ENCODE measurements around the gene COL6A1.
"Not testable (repeated sequence)": the region's sequence is repeated elsewhere in the genome, so short reads cannot be mapped to it uniquely, and the experiment has no call there.

The COL6A1 gene

DNA sequence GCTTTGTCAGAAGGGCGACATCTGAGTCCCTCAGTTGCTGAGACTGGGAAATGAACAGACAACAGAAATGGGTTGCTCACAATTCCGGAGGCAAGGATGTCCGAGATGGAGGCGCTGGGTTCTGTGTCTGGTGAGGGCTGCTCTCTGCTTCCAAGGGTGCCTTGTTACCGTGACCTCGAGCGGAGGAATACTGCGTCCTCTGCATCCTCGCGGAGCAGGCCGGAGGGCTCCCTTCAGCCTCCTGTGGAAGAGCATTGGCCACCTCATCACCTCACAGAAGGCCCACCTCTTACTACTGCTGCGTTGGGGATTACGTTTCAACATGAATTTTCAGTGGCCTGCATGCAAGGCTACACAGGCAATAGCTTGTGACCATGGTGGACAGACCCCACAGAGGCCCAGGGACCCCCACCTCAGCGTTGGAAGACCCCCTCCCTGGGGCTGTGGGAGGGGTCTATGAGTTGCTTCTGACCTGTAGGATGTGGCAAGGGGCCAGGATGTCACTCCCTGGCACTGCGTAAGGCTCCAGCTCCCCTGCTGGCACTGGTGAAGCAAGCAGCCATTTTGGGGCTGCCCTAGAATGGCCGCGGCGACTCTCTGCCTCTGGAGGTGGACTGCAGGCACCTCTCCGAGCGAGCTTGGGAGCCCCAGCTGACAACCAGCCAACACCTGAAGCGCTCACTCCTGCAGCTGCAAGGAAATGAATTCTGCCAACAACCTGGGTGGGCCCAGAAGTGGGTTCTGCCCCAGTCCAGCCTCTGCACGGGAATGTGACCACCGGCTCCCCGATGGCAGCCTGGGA, 36.3 kb upstream of the COL6A1 start:
- no peak for DNase-seq

DNA sequence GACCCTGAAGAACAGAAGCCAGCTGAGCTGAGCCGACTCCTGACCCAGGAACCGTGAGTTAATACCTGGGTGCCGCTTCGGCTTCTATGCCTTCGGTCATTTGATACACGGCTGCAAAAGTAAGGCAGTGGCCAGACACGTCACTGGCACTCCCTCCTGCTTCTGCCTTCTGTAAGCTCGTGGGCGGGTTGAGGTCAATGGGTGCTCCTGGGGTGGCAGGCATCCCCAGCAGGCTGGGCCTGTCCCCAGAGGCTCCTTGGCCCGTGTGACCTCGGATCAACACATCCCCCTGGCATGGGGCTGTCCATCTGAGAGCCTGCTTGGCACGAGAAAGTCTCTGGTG, 35.7 kb upstream of the COL6A1 start:
- DNase-seq: no peak

DNA sequence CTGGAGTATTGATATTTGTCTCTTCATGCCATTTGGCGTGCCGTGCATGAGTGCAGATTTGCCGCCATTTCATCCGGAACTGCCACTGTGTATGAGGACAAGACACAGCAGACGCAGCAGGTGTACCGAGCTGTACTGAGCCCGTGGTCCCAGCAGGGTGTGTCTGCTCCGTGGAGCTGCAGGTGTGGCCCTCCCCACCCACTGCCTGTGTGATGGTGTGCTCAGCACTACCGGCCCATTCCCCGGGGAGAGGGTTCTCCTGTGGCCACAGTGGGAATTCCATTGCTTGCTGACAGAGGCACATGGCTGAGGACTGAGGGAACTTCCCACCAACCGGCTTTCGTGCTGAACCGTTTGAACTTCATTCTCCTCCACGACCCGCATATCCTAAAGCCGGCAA, 34.3 kb upstream of the COL6A1 start:
- no peak for DNase-seq

DNA sequence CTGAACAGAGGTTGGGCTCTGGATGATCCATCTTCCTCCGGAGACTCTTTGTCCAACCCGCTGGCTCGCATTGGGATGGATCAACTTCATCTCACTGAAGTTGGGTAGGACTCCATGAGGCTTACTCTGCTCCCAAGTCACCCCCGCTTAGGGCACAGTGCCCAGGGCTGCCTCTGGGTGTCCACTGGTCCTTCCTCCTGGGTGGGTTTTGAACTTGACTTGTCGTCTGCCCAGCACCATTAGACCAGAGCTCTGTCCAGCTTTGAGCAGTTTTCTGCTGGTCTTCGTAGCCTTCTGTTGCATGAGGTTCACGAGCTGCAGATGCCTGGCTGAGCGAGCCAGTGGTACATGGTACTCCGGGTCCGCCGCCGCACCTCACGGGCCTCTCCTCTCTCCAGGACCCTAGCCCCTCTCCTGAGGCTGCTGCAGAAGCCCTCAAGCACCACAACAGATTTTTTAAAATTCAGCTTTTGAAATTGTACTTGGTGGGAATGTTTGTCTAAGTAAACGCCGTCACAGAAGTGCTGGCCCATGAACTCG, 33.8 kb upstream of the COL6A1 start:
- DNase-seq: no peak

DNA sequence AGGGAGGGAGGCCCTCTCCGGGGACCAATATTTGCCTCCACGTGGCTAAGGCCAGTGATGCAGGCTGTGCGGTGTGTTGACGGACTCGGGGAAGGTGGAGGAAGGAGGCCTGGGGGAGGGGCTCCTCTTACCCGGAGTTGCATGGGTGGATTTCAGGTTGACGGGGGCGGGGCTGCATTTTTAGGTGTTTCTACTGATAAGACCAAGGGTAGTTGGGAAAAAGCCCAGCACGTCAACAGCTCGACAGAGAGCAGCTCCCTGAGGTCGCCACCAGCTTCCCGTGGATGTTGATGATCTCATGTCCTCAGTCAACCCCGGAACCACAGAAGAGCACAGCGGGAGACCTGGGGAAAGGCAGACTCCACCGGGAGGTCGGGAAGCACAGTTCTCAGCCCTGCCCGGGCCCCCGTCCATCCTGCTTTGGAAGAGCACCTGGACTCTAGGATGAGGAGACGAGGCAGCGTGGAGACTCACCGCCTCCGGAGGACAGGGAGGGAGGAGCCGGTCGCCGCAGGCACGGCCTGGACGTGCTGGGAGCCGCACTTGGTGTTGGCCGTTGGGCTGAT, 32.9 kb upstream of the COL6A1 start:
- no peak for DNase-seq

DNA sequence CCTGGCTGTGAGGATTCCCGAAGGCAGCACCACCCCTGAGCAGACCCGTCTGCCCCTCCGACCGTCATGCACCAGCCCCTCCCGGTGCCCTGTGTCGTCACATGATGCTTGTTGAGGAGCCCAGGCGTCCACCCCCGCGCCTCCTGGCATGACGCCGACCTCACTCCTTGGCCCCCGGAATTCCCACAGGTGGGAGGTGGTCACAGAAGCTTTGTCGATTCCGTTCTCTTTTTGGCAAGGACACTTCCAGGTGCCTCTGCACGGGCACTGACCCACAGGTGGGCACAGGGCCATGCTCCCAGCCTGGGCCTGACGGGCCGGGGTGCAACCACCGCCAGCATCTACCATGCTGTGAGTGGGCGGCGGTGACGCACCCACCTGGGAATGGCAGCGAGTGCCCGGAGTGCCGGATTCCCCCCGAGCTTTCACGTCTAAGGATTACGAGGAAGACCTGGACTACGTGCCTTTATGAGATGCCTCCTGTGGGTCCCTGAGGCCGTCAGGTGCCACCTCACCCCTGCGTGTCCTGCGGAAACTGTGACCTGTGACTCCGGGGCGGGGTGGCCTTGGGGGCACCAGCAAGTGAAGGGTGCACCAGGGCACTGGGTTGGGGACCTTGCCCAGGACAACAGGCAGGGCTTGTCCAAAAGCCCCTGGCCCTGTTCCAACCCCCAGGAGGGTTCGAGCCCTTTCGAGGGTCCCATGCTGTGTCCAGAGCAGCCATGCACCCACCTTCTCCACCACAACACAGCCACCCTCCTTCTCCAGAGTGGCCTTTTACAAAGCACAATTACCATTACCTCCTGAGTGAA, 31.4 kb upstream of the COL6A1 start:
- no peak for DNase-seq

DNA sequence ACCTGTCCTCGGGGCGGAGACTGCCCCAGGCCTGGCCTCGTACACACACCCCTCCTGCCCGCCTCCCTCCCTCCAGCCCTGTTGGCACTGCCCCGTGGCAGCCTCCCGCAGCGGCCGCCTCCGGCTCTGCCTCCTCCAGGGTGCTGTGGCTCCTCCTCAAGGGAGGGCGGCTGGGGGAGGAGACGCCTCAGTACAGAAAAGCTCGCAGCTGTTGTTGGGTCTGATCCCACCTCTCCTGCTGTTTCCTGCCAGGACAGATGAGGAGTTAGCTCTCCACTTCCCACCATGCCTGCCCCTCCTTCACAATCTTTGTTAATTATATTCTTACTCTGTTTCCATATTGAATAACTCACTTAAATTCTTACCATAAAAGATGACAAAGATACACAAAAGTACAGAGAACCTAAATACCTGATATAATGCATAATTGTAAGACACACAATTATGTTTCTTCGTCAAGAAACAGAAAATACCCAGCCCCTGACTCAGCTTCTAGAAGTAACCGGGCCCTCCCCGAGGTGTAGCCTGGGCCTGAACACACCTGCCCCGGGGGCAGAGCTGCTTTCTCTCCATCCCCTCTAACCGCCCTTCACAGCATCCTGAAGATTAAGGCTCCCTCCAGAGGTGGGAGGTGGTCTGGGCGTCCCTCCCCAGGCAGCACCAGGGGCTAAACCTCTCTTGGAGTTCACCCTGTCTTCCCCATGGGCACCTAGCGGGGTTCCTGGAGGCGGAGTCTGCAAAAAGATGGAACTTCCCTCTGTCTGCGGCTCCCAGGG, 30.6 kb upstream of the COL6A1 start:
- no peak for DNase-seq

DNA sequence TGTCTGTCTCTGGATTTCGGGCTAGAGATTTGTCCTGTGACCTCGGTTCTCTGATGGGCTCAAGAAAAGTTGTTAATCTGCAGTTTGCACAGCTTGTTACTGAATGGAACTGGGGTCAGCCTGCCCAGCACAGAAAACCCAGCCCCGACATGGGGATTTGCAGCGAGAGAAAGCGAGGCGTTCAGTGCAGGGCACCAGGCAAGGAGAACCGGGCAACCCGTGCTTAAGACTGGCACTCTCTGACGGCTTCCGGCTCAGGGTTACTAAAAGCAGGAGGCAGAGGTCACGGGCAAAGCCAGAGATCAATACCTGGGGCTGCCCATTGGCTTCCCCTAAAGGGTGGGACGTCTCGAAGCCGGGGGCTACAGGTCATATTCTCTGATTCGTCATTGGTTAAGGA, 29.9 kb upstream of the COL6A1 start:
- DNase-seq: no peak

DNA sequence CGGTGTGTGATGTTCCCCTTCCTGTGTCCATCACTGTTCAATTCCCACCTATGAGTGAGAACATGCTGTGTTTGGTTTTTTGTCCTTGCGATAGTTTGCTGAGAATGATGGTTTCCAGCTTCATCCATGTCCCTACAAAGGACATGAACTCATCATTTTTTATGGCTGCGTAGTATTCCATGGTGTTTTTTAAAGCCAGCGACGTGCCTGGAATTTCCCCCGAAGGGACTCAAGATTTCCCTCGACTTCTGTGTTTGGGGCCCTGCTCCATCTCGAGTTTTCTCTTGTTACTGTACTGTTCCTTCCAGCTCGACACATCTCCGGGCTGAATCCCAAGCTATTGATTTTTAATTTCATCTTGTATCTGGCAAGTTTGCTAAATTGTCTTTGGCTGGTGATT, 29.0 kb upstream of the COL6A1 start:
- not testable (repeated sequence) for DNase-seq

DNA sequence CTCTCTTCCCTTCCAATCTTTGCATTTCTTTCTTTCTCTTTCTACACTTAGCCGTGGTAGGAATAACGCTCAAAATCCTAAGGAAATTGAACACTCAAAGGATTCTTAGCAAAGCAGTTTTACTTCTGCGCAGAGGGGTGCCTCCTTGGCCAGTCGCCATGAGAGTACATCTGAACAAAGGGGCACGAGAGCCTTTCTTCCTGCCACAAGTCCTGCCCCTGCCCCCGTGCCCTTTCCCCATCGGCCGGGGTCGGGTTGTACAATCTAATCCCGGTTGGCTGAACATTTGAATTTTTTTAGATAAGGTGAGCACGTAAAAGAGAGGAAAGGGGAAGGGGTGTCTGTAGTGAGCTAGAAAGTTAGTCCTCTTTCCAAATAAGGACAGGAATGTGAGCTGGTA, 28.6 kb upstream of the COL6A1 start:
- no peak for DNase-seq

DNA sequence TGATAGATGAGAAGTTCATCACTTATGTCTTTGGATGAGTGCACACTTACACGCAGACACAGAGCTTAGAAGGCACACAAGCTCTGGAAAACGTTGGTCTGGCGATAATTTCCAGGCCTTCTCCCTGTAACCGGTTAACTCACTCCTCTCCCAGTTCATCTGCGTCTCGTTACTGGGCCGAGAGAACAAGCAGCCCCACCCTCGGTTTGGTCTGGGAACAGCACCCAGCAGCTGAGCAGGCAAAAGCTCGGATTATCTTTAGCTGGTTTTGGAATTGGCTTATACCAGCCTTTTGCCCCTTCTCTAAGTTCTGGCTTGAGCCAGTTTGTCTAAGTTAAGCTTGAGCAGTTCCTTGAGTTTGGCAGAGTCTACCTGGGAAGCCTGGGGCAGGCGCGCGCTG, 27.3 kb upstream of the COL6A1 start:
- DNase-seq: no peak

DNA sequence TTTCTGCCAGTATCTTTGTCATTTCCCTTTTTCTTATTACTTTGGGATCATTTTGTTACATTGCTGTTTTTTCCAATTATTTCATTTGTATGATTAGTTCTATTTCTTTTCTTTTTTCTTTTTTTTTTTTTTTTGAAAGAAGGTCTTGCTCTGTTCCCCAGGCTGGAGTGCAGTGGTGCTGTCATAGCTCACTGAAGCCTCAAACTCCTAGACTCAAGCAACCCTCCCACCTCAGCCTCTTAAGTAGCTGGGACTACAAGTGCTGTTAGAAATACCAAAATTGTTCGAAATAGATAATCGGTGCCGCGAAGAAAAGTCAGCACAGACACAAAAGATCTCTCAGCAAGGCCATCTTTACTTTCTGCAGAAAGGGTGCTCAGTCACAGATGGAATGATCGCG, 26.6 kb upstream of the COL6A1 start:
- no peak for DNase-seq

DNA sequence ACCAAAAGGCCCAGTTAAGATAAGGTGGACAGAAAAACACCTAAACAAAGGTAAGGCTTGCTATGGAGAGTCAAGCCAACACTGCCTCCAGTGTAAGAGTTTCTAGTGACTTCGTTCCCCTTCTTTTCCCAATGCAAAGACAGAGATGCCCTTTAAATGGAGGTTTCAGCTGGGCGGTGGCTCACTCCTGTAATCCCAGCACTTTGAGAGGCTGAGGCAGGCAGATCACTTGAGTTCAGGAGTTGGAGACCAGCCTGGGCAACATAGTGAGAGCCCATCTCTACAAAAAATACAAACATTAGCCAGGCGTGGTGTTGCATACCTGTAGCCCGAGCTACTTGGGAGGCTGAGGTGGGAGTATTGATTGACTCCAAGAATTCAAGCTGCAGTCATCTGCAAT, 24.0 kb upstream of the COL6A1 start:
- no peak for DNase-seq

DNA sequence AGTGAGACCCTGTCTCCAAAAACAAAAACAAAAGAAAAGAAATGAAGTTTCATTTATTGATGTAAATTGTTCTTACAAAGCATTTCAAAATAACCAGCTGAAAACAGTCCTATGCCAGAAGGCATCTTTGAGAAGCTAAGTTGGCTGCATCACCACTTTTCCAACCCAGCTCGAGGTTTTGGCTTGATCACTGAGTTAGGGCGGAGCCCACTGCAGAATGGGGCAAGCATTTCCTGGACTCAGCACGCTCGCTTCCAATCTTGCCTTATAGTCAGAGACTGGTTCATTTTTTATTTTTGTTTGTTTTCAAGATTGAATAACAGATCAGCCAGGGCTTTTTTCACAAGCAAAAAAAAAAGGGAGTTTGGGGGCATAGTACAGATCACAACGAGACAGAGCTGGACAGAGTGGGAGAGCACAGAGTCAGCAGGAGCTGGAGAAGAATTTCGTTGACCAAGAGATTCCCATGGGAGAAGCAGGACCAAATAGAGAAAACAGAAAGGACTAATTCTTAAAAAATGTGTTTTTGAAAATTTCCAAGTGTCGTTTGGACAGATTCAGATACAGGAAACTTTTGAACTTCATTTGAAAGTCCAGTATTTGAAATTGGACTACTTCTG, 23.5 kb upstream of the COL6A1 start:
- DNase-seq: no peak

DNA sequence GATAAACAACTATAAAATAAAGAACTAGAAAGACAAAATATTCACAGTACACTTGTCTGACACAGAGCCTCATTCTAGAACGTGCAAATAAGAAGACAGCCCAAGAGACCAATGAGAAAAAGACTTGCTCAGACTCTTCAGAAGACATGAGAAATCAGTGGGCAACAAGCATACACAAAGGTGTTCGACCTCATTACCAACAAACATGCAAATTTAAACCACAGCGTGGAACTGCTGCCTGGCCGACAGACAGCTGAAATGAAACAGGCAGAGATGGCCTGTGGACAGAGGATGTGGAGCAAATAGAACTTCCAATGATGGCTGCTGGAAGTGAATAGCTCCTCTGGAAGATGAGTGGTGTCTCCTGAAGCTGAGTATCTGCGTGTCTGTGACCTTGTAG, 22.4 kb upstream of the COL6A1 start:
- no peak for DNase-seq

DNA sequence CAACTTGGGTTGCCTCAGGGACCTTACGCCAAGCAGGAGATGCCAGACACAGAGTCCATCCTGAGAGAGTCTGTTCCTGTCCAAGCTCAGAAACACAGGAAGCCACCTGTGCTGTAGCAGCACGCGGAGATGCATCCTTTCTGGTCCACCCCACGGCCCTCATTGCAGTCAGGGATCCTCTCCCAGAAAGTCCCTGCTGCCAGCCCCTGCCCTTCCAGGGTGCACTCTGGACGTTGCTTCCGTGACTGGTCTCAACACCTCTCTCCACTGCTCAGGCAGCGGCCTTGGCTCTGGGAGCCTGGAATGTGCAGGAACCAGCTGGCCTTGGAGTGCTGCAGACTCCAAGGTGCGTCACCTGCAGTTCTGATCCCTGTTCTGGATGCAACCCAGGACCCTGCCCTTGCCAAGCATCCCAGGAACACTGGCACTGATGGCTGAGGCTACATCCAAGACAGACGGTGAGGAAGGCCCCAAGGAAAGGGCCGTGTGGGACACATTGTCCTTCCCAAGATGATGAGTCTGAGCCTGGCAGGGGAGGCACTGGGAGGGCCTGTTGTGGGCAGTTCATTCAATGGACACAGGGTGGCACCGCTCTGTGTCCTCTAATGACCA, 21.7 kb upstream of the COL6A1 start:
- DNase-seq: no peak

DNA sequence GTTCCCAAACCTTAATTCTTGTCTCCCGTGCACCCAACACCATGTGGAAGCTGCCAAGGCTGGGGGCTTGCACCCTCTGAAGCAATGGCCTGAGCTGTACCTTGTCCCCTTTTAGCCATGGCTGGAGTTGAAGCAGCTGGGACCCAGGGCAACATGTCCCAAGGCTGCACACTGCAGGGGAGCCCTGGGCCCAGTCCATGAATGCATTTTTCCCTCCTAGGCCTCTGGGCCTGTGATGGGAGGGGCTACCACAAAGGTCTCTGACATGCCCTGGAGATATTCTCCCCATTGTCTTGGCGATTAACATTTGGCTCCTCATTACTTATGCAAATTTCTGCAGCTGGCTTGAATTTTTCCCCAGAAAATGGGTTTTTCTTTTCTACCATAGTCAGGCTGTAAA, 20.2 kb upstream of the COL6A1 start:
- DNase-seq: not testable (repeated sequence)

DNA sequence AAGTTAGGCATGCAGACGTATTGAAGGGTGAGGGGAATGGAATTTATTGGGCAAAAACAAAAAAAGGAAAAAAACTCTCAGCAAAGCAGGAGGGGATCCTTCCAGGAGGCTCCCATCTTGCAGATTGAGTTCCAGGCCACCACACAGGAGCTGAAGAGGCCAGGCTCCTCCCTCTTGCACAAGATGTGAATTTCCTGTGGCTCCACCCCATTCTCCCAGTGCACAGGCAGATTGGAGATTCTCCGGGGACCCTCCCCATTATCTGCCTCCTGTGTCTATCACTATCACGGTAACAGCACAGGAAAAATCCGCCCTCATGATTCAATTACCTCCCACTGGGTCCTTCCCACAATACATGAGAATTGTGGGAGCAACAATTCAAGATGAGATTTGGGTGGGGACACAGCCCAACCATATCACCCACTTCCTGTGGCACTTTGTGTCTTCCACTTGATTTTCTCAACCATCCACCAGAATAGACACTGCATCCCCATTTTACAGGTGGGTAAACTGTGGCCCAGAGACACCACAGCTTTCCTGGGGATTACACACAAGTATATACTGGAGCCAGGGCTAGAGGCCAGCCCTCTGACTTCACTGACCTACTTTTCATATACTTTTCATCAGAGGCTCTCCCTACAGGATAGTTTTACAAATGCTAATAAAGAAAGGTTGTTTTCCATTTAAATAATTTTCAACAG, 18.9 kb upstream of the COL6A1 start:
- no peak for DNase-seq

DNA sequence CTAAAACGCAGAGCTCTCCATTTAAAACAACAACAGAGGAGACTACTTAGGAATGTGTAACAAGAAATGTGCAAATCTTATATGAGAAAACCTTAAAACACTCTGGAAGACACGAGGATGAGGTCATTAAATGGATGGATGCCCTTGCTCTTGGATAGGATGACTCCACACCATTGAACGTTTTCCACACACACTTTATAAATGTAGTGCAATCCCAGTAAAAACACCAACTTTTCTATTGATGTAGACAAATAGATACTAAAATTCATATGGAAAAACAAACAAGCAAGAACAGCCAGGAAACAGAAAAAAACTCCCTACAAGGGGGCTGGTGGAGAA, 18.4 kb upstream of the COL6A1 start:
- DNase-seq: no peak

DNA sequence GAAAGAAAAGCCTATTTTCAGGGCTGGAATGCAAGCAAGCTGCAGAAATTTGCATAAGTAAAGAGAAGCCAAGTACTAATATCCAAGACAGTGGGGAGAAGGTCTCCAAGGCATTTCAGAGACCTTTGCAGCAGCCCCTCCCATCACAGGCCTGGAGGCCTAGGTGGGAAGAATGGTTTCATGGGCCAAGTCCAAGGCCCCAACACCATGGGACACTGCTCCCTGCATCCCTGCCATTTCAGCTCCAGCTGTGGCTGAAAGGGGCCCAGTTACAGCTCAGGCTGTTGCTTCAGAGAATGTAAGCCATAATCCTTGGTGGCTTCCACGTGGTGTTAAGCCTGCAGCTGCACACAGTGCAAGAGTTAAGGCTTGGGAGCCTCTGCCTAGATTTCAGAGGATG, 16.9 kb upstream of the COL6A1 start:
- DNase-seq: no peak

DNA sequence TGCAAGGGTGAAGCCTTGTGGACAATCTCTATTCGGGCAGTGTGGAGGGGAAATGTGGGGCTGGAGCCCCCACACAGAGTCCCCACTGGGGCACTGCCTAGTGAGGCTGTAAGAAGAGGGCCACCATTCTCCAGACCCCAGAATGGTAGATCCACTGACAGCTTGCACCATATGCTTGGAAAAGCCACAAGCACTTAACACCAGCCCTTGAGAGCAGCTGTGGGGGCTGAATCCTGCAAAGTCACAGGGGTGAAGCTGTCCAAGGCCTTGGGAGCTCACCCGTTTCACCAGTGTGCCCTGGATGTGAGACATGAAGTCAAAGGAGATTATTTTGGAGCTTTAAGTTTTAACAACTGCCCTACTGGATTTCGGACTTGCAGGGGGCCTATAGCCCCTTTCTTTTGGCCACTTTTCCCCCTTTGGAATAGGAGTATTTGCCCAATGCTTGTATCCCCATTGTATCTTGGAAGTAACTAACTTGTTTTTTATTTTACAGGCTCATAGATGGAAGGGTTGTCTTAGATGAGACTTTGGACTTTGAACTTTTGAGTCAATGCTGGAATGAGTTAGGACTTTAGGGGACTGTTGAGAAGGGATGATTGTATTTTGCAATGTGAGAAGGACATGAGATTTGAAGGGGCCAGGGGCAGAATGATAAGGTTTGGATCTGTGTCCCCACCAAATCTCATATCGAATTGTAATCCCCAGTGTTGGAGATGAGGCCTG, 16.3 kb upstream of the COL6A1 start:
- no peak for DNase-seq

Data from Kasumi-1 (cell line).